ENCODE measurements around the gene IRGQ.
A peak's percentile ranks its signal among the peaks of the same experiment; 100 is the strongest.

IRGQ gene

DNA sequence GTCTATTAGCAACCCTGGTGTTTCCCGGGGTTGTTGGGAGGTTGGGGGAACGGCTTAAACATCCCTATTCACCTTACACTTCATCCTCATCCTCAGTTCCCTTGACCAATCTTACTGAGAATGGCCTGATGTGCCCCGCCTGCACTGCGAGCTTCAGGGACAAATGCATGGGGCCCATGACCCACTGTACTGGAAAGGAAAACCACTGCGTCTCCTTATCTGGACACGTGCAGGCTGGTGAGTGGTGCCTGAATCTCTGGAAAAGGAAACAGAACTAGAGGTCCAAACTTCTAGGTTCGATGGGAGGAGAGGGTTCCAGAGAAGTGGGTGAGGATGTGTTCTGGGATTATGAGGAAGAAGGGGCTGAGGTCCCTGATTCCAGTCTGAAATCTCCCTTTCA, 14.5 kb downstream of the IRGQ start:
- no peak for TF ChIP-seq YY1 (IDR thresholded peaks at IDR 0.05; ENCODE audit: insufficient read depth, insufficient read length)
- no peak for TF ChIP-seq SUZ12 (IDR thresholded peaks at IDR 0.05; ENCODE audit: extremely low read depth, insufficient read depth, insufficient read length)
- TF ChIP-seq ZNF274 (IDR thresholded peaks at IDR 0.05; ENCODE audit: low read depth, low read length), result no peak
- Histone ChIP-seq H3K27me3 (ENCODE audit: insufficient read depth, insufficient read length) (no peaks in the 10 kb centered on the region), H3K4me3 (ENCODE audit: insufficient read length, low read depth) (no peak overlapping the region), H3K9me3 (ENCODE audit: insufficient read depth, low read length) (no peaks in the 10 kb centered on the region), H3K9ac (ENCODE audit: insufficient read length, low read depth) (peak overlapping the region; percentile 28), H3K4me1 (ENCODE audit: insufficient read depth, insufficient read length) (no peaks in the 10 kb centered on the region), H3K36me3 (ENCODE audit: insufficient read depth, insufficient read length, low read length) (peaks cover 7% of the 10 kb centered on the region)
- no peak for DNase-seq (ENCODE audit: low read depth, low spot score)

GRCh38 chr19:43578787-43579186, 17.1 kb downstream of the IRGQ start:
- Histone ChIP-seq H3K4me1 (ENCODE audit: insufficient read depth, insufficient read length) (peaks cover 6% of the 10 kb centered on the region), H3K9me3 (ENCODE audit: insufficient read depth, low read length) (no peaks in the 10 kb centered on the region), H3K27me3 (ENCODE audit: insufficient read depth, insufficient read length) (no peaks in the 10 kb centered on the region), H3K9ac (ENCODE audit: insufficient read length, low read depth) (no peak overlapping the region), H3K4me3 (ENCODE audit: insufficient read length, low read depth) (no peak overlapping the region), H3K36me3 (ENCODE audit: insufficient read depth, insufficient read length, low read length) (peaks cover 4% of the 10 kb centered on the region)
- TF ChIP-seq ZNF274 (IDR thresholded peaks at IDR 0.05; ENCODE audit: low read depth, low read length) (no peak), SUZ12 (IDR thresholded peaks at IDR 0.05; ENCODE audit: extremely low read depth, insufficient read depth, insufficient read length) (no peak), YY1 (IDR thresholded peaks at IDR 0.05; ENCODE audit: insufficient read depth, insufficient read length) (no peak)
- DNase-seq (ENCODE audit: low read depth, low spot score), result no peak

GRCh38 chr19:43575955-43576878, 19.7 kb downstream of the IRGQ start:
- TF ChIP-seq SUZ12 (IDR thresholded peaks at IDR 0.05; ENCODE audit: extremely low read depth, insufficient read depth, insufficient read length) (no peak), ZNF274 (IDR thresholded peaks at IDR 0.05; ENCODE audit: low read depth, low read length) (no peak), YY1 (IDR thresholded peaks at IDR 0.05; ENCODE audit: insufficient read depth, insufficient read length) (no peak)
- Histone ChIP-seq H3K4me1 (ENCODE audit: insufficient read depth, insufficient read length) (peaks cover 6% of the 10 kb centered on the region), H3K9ac (ENCODE audit: insufficient read length, low read depth) (no peak overlapping the region), H3K9me3 (ENCODE audit: insufficient read depth, low read length) (no peaks in the 10 kb centered on the region), H3K4me3 (ENCODE audit: insufficient read length, low read depth) (peak overlapping the region; percentile 11), H3K36me3 (ENCODE audit: insufficient read depth, insufficient read length, low read length) (peaks cover 12% of the 10 kb centered on the region), H3K27me3 (ENCODE audit: insufficient read depth, insufficient read length) (no peaks in the 10 kb centered on the region)
- no peak for DNase-seq (ENCODE audit: low read depth, low spot score)

GRCh38 chr19:43575156-43575950, 20.6 kb downstream of the IRGQ start, which contains the start of the genes PINLYP and XRCC1:
TSS of gene PINLYP (plus strand) at chr19:43575801. CDS start at chr19:43577192, 1,391 bp downstream.
TSS of gene XRCC1 (minus strand) at chr19:43575527. CDS start at chr19:43575458, 69 bp downstream.
- H3K9ac ChIP-seq (ENCODE audit: insufficient read length, low read depth), result peak within 1 kb of the TSS; percentile 84
- DNase-seq (ENCODE audit: low read depth, low spot score), result peak; percentile 95
- H3K4me1 ChIP-seq (ENCODE audit: insufficient read depth, insufficient read length), result peaks cover 6% of the 10 kb centered on the region
- peaks cover 12% of the 10 kb centered on the region for H3K36me3 ChIP-seq (ENCODE audit: insufficient read depth, insufficient read length, low read length)
- H3K4me3 ChIP-seq (ENCODE audit: insufficient read length, low read depth), result peak within 1 kb of the TSS; percentile 57
- no peaks in the 10 kb centered on the region for H3K9me3 ChIP-seq (ENCODE audit: insufficient read depth, low read length)
- H3K27me3 ChIP-seq (ENCODE audit: insufficient read depth, insufficient read length), result no peaks in the 10 kb centered on the region
- TF ChIP-seq SUZ12 (IDR thresholded peaks at IDR 0.05; ENCODE audit: extremely low read depth, insufficient read depth, insufficient read length) (no peak), ZNF274 (IDR thresholded peaks at IDR 0.05; ENCODE audit: low read depth, low read length) (no peak)

DNA sequence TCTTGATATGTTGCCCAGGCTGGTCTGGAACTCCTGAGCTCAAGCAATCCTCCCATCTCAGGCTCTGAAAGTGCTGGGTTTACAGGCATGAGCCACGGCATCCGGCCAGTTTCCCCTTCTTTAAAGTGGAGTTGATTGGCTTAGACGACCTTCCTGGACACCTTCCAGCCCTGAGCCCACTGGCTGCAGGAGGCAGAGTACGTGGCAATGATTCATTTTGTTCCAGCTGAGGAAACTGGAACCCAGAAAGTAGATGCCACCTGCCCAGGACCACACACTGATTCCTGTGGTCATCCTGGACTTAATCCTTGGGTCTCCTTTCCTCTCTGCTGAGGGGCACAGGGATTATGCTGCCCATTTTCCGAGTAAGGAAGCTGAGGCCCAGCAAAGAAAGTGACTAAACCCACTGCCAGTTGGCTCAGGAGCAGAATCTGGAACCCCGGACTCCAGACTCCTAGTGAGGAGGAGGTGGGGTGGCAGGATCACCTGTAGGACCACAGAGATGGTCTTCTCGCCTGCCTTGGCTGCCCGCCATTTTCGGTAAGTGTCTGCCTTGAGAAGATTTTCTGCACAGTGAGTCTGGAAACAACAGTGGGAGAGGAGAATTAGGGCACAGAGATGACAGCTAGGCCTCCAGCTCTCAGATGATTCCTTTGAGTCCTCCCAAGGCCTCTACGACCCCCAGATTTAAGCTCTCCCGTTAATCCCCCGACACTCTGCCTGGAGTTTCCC, 21.3 kb downstream of the IRGQ start:
- Histone ChIP-seq H3K9ac (ENCODE audit: insufficient read length, low read depth) (peak overlapping the region; percentile 84), H3K4me3 (ENCODE audit: insufficient read length, low read depth) (peak overlapping the region; percentile 57), H3K36me3 (ENCODE audit: insufficient read depth, insufficient read length, low read length) (peaks cover 12% of the 10 kb centered on the region), H3K9me3 (ENCODE audit: insufficient read depth, low read length) (no peaks in the 10 kb centered on the region), H3K4me1 (ENCODE audit: insufficient read depth, insufficient read length) (peaks cover 6% of the 10 kb centered on the region), H3K27me3 (ENCODE audit: insufficient read depth, insufficient read length) (no peaks in the 10 kb centered on the region)
- TF ChIP-seq SUZ12 (IDR thresholded peaks at IDR 0.05; ENCODE audit: extremely low read depth, insufficient read depth, insufficient read length) (no peak), YY1 (IDR thresholded peaks at IDR 0.05; ENCODE audit: insufficient read depth, insufficient read length) (no peak), ZNF274 (IDR thresholded peaks at IDR 0.05; ENCODE audit: low read depth, low read length) (no peak)
- DNase-seq (ENCODE audit: low read depth, low spot score), result no peak

- H3K4me3 ChIP-seq (ENCODE audit: insufficient read length, low read depth), result no peak overlapping the region
- H3K27me3 ChIP-seq (ENCODE audit: insufficient read depth, insufficient read length), result no peaks in the 10 kb centered on the region
- TF ChIP-seq ZNF274 (IDR thresholded peaks at IDR 0.05; ENCODE audit: low read depth, low read length) (no peak), SUZ12 (IDR thresholded peaks at IDR 0.05; ENCODE audit: extremely low read depth, insufficient read depth, insufficient read length) (no peak), YY1 (IDR thresholded peaks at IDR 0.05; ENCODE audit: insufficient read depth, insufficient read length) (no peak)
- no peak for DNase-seq (ENCODE audit: low read depth, low spot score)
- H3K9ac ChIP-seq (ENCODE audit: insufficient read length, low read depth), result no peak overlapping the region
- H3K9me3 ChIP-seq (ENCODE audit: insufficient read depth, low read length), result no peaks in the 10 kb centered on the region
- peaks cover 15% of the 10 kb centered on the region for H3K36me3 ChIP-seq (ENCODE audit: insufficient read depth, insufficient read length, low read length)
- H3K4me1 ChIP-seq (ENCODE audit: insufficient read depth, insufficient read length), result peaks cover 6% of the 10 kb centered on the region
These were observed 23.8 kb downstream of the IRGQ start for GRCh38 chr19:43572171-43572588.

All from NT2/D1 (cell line).